HG03378 (cell line): ENCODE results near the gene WASHC4.

Experiments
- ATAC-seq: cut with Tn5 transposase; IDR thresholded peaks from one replicate; pipeline ENCODE4 v1.9.1; 2021; ENCODE audit warnings: mild to moderate bottlenecking, moderate library complexity; ENCODE audit not compliant: unreplicated experiment

The WASHC4 gene

DNA sequence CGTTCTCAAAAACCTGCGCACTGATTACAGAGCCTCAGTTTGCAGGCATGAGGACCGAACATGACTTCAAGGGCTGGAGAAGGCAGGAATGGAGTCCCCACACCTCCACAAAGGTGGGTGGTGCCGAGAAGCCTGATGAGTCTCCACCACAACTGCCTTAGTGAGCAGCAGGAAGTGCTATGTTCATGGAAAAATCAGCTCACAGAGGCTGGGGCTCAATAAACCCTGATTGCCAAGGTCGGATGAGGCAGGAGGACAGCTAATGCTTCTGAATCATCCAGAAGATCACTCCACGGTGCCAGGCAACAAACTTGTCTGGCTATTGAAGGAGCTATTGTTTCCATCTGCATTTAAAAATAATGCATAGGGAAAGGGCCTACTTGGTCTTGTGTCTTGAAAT lies 97.4 kb downstream of the WASHC4 start:
- no peak for ATAC-seq

DNA sequence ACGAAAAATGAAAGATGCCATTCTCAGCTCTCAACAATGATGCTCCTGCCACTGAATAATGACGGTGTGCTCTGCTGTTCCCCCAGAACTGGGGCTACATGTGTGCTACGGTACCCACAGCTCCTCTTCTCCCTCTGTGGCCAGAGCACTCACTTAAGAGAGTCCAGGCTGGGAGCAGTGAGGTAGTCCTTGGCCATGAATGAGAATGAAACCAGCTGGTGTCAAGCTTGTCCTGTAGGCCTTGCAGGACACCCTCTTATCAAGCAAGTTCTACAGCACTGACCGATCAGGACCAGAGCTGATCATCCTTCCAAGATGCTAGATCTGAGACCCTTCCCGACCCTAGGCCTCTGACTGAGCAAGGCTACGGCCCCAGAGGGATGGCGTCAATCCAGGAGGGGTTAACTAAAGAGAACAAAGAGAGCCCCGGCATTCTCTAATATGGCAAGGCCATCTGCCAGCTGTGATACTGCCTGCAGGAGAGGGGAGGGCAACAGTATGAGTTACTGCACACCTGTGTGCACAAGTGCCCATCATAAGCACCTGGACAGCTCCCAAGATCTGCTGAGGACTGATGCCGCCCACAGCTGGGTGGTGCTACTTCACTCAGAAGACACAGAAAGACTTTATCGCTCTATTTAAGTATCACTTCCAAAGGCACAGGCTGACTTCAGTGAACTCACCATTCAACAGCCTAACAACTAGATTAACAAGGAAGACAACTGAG lies 98.0 kb downstream of the WASHC4 start:
- no peak for ATAC-seq

DNA sequence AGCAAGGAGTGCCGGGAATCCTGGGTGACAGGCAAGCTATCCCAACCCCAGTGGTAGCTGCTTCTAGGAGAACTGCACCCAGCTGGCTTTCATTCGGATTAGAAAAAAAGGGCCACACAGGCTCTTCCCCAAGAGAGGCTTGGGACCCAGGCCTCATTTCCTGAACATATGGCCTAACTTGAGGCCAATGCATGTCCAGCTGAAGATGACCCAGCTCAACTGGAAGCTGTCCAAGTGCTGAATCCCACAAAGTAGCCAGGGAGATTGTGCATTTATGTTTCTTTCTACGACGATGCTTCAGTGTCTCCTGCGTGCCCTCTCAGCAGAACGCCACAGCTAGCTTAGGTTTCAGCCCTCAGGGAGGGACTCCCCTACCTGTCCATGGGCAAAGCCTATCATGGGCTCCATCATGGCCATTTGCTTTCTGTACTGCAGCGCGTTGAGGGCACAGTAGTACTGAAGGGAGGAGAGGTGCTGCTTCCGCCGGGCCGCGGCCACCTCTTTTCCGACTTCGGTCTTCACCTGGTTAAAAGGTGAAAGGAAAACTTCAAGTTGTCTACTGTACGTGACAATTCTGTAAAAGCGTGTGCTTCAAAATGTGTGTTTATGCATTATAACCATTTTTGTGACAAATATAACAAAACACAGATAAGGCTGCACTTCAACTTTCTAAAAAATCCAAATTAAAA lies 99.3 kb downstream of the WASHC4 start:
- ATAC-seq = no peak

DNA sequence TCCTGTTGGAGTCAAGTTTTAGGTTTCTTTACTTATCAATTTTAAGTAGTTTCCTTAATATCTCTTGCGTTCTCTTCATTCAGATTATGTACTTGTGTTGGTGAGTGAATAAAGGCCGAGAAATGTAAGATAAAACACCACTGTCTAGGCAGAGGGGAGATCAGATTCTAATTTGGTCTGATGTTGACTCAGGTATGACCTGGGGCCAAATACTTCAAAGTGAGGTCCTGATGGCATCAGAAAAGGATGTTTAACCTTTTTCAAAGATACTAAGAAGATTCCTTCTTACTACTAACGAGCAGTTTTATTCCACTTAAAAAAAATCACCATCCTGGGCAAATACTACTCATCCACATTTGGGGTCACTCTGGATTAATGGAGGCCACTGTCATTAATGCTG lies 101.6 kb downstream of the WASHC4 start:
- ATAC-seq = no peak

DNA sequence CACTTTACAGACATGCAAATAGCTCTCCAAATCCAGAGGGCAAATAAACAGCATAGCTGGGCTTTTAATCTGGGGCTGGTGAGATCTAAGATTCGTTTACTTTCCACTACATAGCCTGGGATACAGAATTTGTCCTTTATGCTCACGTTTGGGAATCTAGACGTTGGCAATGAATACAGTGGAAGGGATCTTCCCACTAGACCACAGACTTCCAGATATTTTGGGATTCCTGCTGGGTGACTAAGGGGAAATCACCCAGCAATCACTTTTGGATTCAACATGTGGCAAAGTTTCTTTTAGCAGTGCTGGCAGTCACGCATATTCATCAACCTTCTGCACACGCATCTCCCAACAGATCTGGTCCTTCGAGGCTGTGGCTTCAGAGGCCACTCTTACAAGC lies 104.9 kb downstream of the WASHC4 start:
- no peak for ATAC-seq

DNA sequence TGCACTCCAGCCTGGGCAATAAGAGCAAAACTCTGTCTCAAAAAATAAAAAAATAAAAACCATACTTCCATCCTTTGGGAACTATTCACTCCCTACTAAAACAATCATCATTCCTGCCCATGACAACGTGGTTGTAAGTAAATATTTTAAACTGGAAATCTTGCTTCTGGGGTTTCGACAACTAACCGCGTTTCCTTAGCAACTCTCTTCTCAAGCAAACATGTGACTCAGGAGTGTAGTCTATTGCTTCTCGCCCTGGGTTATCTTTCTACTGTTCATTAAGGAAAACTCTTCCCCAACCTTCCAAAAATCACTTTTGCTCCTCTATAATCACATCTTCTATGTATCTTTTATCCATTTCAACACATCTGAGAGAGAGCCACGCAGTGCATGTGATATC lies 106.6 kb downstream of the WASHC4 start:
- ATAC-seq = no peak

DNA sequence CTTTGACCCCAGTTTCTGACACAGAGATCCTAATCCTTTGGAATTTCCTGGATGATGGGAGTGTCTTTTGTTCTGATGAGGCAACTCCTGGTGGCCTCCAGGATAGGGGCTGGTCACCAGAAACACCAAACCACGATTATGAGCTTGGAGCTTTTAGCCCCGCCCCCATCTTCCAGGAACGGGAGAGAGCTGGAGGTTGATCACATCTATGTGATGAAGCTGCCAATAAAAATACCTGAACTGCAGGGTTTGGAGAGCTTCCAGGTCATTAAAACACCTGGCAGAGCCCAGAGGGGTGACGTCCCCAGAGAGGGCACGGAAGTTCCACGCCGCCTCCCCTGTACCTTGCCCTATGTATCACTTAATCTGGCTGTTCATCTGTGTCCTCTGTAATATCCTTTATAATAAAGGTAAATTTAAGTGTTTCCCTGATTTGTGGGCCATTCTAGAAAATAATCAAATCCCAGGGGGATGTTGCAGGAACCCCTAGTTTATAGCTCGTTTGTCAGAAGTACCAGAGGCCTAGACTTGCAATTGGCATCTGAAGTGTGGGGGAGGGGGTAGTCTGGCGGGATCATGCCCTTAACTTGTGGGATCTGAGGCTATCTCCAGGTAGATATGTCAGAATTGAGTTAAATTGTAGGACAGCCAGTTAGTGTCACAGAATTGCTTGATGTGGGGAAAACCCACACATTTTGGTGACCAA lies 107.3 kb downstream of the WASHC4 start:
- no peak for ATAC-seq

DNA sequence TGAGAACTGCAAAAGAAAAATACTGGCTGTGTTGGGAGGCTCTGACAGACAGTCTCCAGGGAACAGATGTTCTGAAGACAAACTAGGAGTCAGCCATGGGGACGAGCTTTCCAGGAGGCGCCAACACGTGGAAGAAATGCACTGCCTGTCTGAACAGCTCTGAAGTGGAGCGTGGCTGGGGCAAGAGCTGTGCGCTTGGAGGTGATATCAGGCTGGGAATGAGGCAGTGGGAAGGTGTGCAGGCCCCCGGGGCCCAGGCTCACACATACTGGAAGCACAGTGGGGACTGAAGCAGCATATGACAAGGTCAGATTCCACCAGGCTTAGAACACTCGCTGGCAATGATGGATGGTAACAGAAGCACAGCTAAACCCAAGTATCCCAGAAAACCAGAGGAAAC lies 110.9 kb downstream of the WASHC4 start:
- no peak for ATAC-seq
